ENCODE measurements around the gene TRPV6. TPM values are rescaled to one million over a fixed set of nuclear protein-coding genes. Genes with fewer than 3 reads are reported as not detected.

The TRPV6 gene
- total and polyA plus RNA-seq, 7 donors: 0.19 to 0.60 TPM; not detected in 5

DNA sequence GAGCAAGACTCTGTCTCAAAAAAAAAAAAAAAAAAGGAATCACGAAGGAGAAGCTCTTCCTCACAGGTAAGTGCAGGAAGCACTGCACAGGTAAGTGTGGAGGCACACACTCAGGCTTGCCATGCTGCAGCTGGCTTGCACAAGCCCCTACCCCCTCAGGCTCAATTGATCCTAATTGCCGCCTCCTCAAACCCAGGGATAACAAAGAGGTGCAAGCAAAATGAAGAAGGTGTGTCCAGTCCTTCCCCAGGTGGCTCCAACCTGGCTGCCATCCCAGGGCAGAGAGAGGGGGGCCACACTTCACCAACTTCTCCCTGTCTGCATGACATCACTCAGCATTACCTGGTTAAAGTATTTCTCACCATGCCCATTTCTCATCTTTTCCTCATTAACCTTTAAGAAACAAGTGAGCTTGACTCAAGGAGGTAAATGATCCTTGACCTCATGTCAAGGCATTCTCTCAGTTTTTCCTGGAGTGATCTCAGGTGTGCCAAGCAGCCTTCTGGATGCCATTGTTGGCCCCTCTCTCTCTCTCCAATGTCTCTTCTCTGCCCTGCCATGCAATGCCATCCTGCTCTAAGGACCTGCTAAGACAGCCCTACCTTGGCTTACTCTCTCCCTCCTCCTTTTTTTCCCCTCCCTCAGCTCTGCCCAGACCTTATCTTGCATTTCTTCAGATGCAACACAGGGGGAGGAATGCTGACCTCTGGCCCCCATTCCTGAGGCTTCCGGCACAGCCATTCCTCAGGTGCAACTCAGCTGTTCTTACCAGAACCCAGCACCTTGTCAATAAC lies 13.0 kb upstream of the TRPV6 start:
- H3K4me1 ChIP-seq: no peaks in the 10 kb centered on the region
- H3K27me3 ChIP-seq: no peaks in the 10 kb centered on the region
- 24 to 64% methylated on average over 3 of the region's 3 CpGs for WGBS, 2 donors
- no peak overlapping the region for H3K27ac ChIP-seq
- intact Hi-C loops (cut with DNase I): no loop called here
- DNase-seq: no peak
- no peaks in the 10 kb centered on the region for H3K36me3 ChIP-seq
- TF ChIP-seq EP300 (IDR thresholded peaks at IDR 0.05): no peak
- TF ChIP-seq, protein P1, sequence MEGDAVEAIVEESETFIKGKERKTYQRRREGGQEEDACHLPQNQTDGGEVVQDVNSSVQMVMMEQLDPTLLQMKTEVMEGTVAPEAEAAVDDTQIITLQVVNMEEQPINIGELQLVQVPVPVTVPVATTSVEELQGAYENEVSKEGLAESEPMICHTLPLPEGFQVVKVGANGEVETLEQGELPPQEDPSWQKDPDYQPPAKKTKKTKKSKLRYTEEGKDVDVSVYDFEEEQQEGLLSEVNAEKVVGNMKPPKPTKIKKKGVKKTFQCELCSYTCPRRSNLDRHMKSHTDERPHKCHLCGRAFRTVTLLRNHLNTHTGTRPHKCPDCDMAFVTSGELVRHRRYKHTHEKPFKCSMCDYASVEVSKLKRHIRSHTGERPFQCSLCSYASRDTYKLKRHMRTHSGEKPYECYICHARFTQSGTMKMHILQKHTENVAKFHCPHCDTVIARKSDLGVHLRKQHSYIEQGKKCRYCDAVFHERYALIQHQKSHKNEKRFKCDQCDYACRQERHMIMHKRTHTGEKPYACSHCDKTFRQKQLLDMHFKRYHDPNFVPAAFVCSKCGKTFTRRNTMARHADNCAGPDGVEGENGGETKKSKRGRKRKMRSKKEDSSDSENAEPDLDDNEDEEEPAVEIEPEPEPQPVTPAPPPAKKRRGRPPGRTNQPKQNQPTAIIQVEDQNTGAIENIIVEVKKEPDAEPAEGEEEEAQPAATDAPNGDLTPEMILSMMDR (IDR thresholded peaks at IDR 0.05): no peak
- TF ChIP-seq POLR2A (IDR thresholded peaks at IDR 0.05): no peak
- no peak for TF ChIP-seq POLR2AphosphoS5 (IDR thresholded peaks at IDR 0.05)
- no peaks in the 10 kb centered on the region for H3K9me3 ChIP-seq
- H3K4me3 ChIP-seq: no peak overlapping the region

DNA sequence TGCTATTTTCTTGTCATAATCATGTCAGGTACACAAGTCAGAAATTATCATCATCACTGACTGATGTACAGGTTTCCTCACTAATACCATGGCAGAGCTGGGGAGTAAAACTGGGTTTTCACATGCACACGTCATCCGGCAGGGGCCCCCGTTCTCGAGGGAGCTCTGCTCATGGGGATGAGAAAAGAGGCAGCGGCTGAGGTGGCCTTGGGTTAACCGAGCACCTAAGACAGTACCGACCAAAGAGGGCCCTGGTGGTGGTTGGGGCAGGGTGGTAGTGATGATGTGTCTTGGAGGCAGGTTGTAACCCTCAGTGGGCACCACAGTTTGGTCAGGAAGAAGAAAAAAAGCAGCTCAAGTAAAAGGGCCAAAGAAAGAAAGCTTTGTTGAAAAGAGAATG lies 12.1 kb upstream of the TRPV6 start:
- no peaks in the 10 kb centered on the region for H3K4me1 ChIP-seq
- H3K9me3 ChIP-seq: no peaks in the 10 kb centered on the region
- no peak for TF ChIP-seq POLR2A (IDR thresholded peaks at IDR 0.05)
- TF ChIP-seq POLR2AphosphoS5 (IDR thresholded peaks at IDR 0.05): no peak
- no peak for TF ChIP-seq EP300 (IDR thresholded peaks at IDR 0.05)
- TF ChIP-seq, protein P1 (IDR thresholded peaks at IDR 0.05): no peak
- H3K4me3 ChIP-seq: no peak overlapping the region
- no peaks in the 10 kb centered on the region for H3K27me3 ChIP-seq
- no peak overlapping the region for H3K27ac ChIP-seq
- intact Hi-C loops (cut with DNase I): no loop called here
- 92 to 93% methylated on average over 7 of the region's 7 CpGs for WGBS, 2 donors
- H3K36me3 ChIP-seq: no peaks in the 10 kb centered on the region
- no peak for DNase-seq

DNA sequence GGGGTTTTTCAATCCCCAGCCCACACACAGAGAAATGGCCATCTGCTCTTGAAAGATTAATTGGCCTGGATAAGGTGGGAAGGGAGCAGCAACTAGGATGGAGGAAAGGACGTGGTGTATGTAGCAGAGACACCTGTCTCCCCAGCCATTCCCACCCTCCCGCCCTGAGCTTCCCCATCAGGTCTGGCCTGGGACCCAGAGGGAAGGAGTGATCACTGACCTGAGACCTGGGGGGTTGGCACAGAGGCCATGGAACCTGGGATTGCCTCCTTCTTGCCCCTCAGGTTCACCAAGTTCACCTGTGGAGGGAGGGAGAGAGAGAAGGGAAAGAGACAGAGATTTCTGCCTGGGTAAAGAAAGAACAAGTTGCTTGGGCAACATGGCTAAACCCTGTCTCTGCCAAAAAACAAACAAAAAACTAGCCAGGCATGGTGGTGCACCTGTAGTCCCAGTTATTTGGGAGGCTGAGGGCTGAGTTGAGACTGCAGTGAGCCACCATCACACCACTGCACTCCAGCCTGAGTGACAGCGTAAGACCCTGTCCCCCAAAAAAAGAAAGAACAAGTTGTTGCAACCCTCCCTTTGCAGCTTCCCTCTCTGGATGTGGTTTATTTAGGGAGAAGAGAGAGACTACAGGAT lies 11.3 kb upstream of the TRPV6 start:
- DNase-seq: no peak
- Histone ChIP-seq H3K27ac (no peak overlapping the region), H3K4me3 (no peak overlapping the region), H3K4me1 (no peaks in the 10 kb centered on the region), H3K36me3 (no peaks in the 10 kb centered on the region), H3K9me3 (no peaks in the 10 kb centered on the region), H3K27me3 (no peaks in the 10 kb centered on the region)
- intact Hi-C loops (cut with DNase I): no loop called here
- no peak for TF ChIP-seq POLR2A (IDR thresholded peaks at IDR 0.05)
- TF ChIP-seq, protein P1 (IDR thresholded peaks at IDR 0.05): no peak
- no peak for TF ChIP-seq POLR2AphosphoS5 (IDR thresholded peaks at IDR 0.05)
- TF ChIP-seq EP300 (IDR thresholded peaks at IDR 0.05): no peak
- 83 to 87% methylated on average over 3 of the region's 3 CpGs for WGBS, 2 donors

DNA sequence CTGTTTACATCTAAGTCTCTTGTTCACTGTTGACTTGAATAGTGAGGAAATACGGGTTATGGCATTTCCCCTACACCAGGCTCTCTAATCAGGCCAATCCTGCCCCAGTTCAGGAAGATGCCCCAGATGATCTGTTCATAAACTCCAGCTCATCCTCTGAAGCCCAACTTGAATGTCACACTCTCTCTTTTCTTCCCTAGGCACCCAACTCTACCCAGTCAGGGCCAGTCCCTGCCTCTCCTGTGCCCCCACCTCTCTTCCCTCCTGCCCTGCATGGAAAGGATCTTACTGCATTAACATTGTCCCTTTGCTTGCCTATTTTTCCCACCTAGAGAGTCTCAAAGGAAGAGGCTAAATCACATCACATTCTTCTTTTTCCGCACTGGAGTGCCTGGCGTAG lies 10.6 kb upstream of the TRPV6 start:
- Histone ChIP-seq H3K36me3 (no peaks in the 10 kb centered on the region), H3K4me1 (no peaks in the 10 kb centered on the region), H3K9me3 (no peaks in the 10 kb centered on the region), H3K4me3 (no peak overlapping the region), H3K27ac (no peak overlapping the region), H3K27me3 (no peaks in the 10 kb centered on the region)
- intact Hi-C loops (cut with DNase I): no loop called here
- WGBS, 2 donors: 87 to 88% methylated on average over 3 of the region's 3 CpGs
- TF ChIP-seq, protein P1 (IDR thresholded peaks at IDR 0.05): no peak
- TF ChIP-seq POLR2A (IDR thresholded peaks at IDR 0.05) (no peak), EP300 (IDR thresholded peaks at IDR 0.05) (no peak), POLR2AphosphoS5 (IDR thresholded peaks at IDR 0.05) (no peak)
- DNase-seq: no peak

All from sigmoid colon (tissue), 7 donors.